Stimulated activated CD4-positive, alpha-beta T cell treated with anti-CD3 and anti-CD28 coated beads, Interleukin-1b, Interleukin-23, amount 100 ng/mL, for 48 hours (primary cell): ENCODE data around the gene NAT9.
A peak's percentile ranks its signal among the peaks of the same experiment; 100 is the strongest.

Experiments used
- DNase-seq: peaks from one replicate; pipeline ENCODE4 v3.0.0-alpha.2; 2020

NAT9 gene

DNA sequence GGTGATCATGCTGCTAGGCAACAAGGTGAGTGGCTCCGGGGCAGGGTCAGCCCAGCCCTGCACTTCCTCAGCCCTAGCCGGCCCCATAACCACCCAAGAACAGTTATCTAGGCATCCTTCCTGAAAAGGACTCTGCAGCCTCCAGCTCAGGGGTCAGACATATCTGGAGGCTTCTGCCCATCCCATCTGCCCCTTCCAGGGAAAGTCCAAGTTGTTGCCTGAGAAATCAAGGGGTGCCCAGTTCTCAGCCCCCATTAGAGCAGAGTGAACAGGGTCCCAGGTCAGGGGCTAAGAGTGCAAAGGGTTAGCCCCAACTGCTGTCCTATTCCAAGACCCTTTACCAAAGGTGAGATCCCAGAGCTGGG, 31.8 kb downstream of the NAT9 start:
- DNase-seq: no peak

DNA sequence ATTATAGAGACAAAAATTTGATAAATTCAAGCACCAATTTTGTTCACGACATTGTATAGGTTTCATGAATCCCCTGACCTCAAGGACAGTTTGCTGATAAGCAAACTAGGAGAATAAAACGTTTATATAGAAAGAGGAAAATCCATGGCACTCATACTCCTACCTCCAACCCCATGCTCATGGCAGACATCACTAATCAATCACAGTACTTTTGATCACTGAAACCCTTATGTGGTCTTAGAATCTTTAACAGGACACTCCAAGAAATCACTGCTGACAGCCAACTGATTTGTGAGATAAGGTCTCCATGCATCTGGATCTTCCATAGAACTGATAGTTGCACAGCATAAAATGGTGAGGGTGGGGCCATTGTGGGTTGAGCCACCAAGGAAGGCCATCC, 32.4 kb downstream of the NAT9 start:
- DNase-seq: no peak

DNA sequence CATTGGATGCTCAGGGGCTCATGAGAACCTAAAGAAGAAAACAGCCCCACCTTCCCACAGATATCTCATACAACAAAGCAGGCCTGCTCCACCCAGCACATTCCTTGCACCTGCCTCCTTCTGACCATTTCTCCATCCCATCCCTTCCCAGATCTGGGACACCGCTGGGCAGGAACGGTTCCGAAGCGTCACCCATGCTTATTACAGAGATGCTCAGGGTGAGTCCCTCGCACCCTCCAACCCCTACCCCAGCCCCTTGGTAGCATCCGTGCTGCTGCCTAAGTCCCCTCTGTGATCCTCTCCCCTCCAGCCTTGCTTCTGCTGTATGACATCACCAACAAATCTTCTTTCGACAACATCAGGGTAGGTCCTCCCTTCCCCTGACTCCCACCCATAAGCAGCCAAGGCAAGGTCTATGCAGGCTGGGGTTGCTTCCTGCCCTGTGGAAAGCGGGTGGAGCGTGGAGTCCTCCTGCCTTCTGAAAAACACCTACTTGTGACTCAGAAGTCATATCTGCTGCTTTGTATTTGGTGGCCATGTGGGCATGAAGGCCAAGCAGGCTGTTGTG, 33.1 kb downstream of the NAT9 start:
- no peak for DNase-seq

DNA sequence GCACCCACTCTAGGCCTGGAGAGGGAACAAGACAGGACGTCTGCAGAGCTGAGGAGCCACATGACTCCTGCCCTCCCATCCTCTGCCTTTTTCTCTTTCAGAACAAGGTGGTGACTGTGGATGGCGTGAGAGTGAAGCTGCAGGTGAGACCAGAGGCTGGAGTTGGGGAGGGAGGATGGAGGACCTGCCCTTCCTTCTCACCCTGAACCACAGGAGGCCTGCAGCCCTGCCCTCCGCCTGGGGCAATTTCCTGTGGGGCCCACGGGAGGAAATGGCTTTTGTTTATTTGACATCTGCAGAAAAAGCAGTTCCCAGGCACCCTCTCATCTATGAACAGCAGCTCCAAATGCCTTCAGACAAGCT, 34.0 kb downstream of the NAT9 start:
- DNase-seq: peak; percentile 41

DNA sequence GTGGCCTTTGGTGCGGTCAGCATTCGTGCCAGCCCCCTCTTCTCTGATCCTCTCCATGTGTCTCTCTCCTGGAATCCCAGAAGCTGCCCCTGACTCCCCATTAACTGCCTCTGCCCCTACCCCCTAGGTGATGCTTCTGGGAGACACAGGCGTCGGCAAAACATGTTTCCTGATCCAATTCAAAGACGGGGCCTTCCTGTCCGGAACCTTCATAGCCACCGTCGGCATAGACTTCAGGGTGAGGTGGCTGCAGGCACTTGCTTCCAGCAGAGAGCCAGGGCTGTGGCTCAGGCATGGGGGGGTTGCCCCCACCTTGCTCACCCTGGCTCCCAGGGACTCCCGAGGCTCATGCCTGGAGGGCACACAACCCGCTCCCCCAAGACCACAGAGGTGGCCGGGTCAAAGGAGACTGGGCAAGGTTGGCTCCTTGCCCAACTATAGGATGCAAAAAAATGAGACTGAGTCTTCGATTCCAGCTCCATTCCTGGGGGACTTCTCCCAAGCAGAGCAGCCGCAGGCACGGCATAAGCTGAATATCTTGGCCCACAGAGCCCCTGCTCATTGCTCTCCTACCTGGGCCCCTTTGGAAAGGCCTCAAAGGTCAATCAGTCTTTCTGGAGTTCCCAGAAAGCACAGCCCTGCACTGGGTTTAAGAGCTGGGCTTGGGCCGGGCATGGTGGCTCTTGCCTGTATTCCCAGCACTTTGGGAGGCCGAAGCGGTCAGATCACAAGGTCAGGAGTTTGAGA, 35.3 kb downstream of the NAT9 start:
- no peak for DNase-seq

DNA sequence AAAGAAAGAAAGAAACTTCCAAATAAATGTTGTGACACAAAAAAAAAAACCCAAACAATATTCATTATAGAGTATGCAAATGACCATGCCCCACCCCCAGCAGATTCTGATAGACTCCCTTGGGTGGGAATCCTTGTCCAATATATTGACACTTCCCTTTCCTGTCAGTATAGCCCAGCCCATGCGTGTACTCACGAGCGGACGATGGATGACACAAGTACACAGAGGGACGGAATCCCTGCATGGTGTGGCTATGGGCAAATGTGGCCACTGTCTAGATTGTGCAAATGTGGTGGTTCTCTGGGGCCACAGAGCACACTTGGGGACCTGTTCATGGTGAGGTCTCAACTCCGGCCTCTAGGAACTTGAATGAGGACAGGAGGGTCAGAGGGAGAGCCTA, 36.0 kb downstream of the NAT9 start:
- no peak for DNase-seq

DNA sequence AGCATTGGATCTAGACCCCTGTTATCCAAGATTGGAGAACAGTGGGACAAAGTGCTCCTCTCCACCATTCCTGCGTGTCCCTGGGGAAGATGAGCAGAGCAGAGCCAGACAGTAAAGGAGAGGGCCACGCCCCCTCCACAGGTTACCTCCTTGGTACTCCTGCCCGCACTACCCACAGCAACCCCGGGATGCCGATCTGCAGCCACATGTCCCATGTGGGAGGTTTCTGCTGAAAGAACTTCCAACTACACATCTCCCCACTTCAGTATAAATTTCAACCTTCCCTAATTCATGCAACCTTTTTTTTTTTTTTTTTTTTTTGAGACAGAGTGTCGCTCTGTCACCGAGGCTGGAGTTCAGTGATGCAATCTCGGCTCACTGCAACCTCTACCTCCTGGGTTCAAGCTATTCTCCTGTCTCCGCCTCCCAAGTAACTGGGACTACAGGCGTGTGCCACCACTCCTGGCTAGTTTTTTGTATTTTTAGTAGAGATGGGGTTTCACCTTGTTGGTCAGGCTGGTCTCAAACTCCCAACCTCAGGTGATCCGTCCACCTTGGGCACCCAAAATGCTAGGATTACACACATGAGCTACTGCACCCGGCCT, 36.8 kb downstream of the NAT9 start:
- DNase-seq: no peak

DNA sequence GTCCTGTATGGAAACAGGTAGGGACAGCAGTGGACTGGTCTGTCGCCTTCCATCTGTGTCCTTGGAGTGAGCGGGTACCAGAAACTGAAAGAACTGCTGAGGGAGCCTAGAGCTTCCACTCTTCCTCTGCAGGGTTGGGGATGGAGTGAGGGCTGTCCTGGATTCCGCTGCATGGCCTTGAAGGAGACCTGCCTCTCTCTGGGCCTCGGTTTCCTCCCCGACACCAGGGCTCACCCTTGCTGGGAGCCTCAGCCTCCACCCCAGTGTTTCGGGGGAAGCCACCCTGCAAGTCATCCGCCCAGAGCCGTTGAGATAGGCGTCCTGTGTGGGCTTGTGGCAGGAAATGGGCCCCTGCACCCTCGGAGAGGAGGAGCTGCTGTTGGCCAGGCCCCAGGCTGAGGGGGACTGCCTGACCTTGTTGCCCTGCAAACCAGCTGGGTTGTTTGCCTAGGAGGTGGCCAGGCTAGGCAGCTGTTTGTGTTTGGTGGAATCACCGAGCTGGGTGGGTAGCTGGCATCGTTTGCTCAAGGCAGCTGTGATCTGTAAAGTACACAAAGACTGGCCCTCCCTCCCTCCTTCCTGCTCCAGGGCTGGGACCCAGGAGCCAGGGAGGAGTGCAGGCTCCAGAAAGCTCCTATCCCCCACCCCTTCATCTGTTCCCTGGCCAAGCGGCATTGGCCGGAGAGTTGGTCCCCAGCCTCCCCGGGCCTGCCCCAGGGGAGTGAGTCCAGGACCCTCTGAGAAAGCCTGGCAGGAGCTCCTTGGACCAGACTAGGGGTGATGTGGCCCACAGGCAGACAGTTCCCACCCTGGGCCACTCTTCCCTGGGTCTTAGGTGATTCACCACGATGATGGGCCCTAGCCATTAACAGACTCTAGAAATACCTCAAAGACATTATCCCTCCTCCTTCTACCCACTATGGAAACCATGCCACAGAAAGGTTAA, 37.8 kb downstream of the NAT9 start:
- peak; percentile 74 for DNase-seq

DNA sequence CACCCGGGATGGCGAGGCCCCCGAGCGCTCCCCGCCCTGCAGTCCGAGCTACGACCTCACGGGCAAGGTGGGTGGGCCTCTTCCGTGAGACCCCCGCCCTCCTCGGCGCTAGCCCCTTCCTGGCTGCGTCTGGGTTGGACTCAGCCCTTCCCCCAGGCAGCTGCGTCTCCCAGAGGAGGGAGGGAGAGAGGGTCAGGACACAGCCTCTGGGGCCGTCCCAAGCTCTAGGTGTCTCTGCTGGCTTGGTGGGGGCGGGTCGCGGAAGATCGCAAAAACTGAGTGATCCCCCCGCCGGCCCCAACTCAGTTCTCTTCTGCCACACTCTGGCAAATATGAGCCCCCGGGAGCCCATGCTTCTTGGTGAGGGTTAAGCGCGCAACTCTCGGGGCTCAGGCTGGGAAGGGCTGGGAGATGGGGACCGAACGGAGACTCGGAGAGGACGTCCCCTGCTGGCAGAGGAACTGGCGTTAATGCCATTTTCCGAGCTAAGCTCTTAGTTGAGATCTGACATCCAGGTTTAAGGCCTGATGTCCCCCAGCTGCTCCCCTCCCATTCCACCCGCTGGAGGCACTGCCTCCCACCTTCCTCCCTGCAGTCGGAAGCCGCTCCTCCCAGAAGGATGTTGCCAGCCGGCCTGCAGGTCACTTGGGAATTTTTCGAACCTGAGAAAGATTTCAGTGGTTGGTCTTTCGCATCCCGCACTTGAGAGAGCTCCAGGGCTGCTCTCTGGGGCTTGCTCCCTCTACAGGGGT, 38.7 kb downstream of the NAT9 start:
- DNase-seq: peak; percentile 37

DNA sequence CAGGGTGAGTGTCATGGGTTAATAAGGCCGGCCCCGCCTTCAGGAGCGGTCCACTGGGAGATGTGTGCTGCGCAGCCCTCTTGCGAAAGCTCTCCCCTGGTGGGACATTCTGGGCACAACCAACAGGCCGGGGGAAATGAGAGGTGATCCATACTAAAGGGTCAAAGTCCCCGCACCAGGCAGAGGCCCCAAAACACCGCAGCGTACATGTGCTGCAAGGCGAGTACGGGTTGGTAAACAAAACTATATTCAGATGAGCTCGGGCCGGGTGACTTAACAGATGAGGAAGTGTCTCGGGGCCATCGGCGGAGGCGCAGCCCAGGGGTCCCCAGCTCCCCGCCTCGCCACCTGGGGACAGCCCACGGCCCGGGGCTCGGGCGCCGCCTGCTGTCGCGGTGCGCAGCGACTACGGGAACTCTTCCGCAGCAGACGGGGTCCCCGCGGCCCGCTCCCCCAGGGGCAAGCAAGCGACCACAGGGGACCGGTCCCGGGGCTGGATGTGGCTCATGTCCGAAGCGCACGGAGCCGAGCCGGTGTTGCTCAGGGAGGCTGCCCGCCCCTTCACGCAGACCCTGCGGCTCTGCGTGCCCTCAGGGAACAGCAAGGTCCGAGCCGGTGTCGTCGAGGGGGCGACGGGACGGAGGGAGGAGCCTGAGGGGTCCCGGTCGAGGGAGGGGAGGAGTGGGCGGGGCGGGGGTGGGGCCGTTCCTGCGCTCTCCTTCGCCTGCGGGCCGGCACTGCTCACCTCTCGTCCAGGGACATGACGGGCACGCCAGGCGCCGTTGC, 39.4 kb downstream of the NAT9 start, which contains the start of gene RAB37:
Gene RAB37, plus strand, starts transcription at position 744 of the 786 bp plus-strand sequence. Its CDS starts 17 bp downstream, at position 761.
- peak; percentile 12 for DNase-seq

DNA sequence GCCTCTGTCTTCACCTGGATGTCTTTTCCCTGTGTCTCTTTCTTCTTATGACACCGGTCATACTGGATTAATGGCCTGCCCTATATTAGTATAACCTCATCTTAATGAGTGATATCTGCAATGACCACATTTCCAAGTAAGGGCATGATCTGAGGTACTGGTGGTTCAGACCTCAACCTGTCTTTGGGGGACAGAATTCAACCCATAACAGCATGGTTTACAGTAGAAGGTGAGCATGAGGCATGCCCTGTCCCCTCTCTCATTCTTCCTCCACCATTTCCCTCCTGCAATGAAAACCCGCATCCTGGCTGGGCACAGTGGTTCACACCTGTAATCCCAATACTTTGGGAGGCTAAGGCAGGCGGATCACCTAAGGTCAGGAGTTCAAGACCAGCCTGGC, 41.9 kb downstream of the NAT9 start:
- DNase-seq: no peak

DNA sequence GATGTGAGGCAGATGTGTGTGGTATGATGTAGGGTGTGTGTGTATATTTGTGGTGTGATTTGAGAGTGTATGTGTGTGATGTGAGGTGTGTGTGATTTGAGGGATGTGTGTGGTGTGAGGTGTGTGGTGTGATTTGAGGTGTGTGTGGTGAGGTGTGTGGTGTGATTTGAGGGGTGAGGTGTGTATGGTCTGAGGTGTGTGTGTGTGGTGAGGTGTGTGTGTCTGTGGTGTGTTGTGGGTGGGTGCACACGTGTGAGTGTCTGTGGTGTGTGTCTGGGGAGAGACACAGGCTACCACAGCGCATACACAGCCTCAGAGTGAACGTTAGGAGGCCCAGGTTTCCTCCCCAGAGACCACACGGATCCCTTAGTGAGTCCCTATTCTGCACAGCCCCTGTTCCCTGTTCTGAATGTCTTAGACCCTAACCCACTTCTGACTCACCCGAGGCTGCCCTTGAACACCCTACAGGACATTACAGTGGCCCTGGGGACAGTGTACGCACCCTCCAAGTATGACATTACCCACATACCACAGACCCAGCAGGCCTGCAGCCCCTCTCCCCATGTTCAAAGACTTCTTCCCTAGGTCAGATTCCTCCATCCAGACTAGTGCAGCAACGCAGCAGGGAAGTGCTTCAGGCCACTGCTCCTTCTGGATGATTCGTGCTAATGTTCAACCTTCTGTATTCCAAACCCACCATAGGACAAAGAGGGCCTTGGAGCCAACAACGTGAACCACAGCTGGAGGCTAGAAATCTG, 42.6 kb downstream of the NAT9 start:
- no peak for DNase-seq

DNA sequence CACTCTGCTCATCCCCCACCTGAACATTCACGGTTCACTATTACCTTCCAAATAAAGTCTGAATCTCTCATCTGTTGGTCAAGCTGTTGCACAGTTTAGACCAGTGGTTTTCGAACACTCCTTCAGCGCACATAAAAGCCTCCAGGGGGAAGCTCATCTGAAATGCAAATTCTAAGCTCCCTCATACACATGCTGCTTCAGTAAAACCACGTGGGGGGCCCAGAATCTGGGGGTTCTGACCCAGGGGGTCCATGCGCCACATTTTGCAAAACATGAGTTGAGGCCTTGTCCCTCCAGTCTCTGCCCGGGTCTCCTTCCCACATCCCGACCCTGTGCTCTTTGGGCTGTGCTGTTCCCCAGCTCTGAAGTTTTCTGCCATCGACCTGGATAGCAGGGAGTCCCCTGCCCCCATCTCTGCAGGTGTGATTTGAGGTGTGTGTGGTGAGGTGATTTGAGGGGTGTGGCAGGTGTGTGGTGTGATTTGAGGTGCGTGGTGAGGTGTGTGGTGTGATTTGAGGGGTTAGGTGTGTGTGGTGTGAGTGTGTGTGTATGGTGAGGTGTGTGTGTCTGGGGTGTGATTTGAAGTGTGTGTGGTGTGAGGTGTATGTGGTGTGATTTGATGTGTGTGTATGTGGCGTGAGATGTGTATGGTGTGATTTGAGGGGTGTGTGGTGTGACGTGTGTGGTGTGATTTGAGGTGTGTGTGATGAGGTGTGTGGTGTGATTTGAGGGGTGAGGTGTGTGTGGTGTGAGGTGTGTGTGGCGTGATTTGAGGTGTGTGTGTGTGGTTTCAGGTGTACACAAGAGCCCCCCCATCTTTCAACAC, 43.9 kb downstream of the NAT9 start:
- DNase-seq: no peak

DNA sequence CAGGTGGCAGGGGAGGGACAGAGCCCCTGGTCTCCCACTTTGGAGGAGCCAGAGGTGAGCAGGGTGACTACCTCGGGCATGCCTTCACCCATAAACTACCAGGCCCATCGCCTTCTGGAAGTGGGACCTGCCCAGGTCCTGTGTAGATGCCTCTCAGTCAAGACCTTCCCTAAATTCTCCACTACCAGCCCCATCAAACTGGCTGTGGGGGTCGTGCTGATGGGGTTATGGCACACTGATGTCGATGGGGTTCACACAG, 44.9 kb downstream of the NAT9 start:
- no peak for DNase-seq

DNA sequence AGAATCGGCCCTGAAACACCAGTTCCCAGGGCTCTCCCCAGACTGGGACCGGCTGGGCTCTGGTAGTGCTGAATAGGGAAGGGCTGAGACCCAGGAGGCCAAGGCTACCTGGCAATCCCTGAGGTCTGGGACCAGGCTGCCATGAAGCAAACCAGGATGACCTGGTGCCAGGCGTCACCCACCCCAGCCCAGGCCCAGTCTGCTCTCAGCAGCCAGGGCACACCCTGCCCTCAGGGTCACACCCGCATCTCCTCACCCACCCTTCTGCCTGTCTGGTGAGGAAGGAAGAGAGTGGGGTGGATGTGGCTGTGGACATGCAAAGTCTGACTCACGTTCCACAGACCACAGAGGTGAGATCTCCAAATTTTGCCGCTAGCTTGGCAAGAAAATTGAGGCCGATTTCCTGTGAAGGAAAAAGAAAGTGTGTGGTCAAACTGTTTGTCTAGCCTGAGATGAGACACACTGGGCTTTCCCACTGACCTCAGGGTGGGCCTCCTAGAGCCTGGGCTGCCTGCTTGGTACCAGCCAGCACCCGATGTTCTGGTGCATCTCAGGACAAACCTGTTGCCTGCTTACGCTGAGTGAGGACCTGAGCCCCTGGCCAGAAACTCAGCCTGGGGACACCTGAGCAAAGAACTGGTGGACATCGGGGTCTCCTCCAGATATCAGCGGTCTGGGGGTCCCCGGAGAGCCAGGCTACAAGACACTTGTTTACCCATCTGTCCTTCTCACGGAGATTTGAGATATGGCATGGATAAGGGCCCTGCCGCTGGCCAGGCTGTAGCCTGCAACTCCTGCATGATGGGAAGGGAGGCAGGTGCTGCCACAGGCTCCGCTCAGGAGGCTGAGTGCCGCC, 45.4 kb downstream of the NAT9 start:
- peak; percentile 19 for DNase-seq

DNA sequence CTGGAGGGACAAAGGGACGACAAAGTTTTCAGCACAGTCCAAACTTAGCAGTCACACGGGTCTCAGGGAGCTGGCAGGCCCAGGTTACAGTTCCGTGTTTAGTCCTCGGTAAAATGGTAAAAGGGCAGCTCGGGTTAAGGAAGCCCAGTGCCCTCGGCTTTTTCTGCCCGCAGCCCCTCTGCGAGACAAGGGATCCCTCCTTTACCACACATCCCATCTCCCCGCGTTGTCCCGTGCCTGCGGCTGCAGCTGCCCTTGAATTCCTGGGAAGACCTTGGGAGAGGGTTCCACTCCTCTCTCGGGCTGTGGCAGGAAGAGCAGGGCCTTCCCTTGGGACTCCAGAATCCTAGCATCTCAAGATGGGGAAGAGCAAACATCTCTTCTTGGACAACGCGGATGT, 46.3 kb downstream of the NAT9 start:
- no peak for DNase-seq

DNA sequence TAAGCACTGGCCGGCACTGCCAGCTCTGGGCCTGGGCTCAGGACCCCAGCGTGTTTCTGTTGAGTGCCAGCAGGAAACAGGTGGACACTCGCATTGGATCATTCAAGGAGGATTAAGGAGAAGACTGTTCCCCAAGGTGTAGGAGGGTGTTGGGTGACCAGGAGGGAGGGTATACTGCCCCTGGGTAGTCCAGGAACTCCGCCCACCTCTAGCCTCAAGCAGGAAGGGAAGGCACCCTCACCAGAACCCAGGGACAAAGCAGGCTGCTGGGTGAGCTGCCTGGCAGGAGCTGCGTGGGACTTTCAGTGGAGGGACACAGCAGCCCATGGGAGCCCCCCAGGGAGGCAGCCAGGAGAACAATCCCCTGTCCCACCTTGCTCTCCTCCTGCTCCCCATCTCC, 46.8 kb downstream of the NAT9 start:
- DNase-seq: no peak

DNA sequence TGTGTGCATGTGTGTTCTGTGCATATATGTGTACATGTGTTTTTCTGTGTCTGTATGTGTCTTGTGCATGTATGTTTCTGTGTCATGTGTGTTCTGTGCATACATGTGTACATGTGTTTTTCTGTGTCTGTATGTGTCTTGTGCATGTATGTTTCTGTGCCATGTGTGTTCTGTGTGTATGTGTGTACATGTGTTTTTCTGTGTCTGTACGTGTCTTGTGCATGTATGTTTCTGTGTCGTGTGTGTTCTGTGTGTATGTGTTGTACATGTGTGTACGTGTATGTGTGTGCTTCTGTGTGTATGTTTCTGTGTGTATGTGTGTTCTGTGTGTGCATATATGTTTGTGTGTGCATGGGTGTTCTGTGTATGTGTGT, 47.5 kb downstream of the NAT9 start:
- DNase-seq: no peak

DNA sequence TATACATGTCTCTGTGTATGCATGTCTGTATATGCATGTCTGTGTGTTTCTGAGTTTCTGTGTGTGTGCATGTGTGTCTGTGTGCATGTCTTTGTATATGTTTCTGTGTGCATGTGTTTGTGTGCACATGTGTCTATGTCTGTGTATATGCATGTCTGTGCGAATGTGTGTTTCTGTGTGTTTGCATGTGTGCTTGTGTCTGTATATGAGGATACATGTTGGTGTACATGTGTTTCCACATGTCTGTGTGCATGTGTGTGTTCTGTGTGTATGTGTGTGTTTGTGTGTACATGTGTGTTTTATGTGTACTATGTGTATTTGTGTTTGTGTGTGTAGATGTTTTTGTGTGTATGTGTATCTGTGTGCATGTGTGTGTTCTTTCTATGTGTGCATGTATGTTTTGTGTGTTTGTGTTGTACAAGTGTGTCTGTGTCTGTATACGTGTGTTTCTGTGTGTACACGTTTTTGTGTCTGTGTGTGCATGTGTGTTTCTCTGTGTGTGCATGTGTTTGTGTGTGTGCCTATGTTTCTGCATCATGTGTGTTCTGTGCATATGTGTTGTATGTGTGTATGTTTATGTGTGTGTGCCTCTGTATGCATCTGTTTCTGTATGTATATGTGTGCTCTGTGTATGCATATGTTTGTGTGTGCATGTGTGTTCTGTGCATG, 48.0 kb downstream of the NAT9 start:
- DNase-seq: no peak
